ENCODE results near the gene EMC6. TPM values are rescaled to one million over a fixed set of nuclear protein-coding genes. Genes with fewer than 3 reads are reported as not detected.

The EMC6 gene
- total and polyA plus RNA-seq, 2 of the 4 experiments (the other 2 are of a cell fraction), result 10.9 to 80.5 TPM

GRCh38 chr17:3698139-3698538 lies 29.5 kb downstream of the EMC6 start:
- no peak overlapping the region for H3K18ac ChIP-seq (ENCODE audit: low read depth, low read length)
- H3K9ac ChIP-seq (ENCODE audit: low read depth, low read length), result no peak overlapping the region
- no TSS peak for BruUV-seq (replicated peaks)
- ChIA-PET POLR2A (ENCODE audit: unreplicated experiment) (no interaction called here), CTCF (no interaction called here)
- no peak for TF ChIP-seq MAFK (IDR thresholded peaks at IDR 0.05; ENCODE audit: low read depth, low read length)
- TF ChIP-seq POLR2A (IDR thresholded peaks at IDR 0.05; ENCODE audit: low read depth, low read length), result no peak
- no peak for TF ChIP-seq MAZ (IDR thresholded peaks at IDR 0.05; ENCODE audit: borderline replicate concordance, low read depth, low read length)
- TF ChIP-seq, protein P1, sequence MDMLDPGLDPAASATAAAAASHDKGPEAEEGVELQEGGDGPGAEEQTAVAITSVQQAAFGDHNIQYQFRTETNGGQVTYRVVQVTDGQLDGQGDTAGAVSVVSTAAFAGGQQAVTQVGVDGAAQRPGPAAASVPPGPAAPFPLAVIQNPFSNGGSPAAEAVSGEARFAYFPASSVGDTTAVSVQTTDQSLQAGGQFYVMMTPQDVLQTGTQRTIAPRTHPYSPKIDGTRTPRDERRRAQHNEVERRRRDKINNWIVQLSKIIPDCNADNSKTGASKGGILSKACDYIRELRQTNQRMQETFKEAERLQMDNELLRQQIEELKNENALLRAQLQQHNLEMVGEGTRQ (IDR thresholded peaks at IDR 0.05; ENCODE audit: low read depth, low read length), result no peak
- no peak for TF ChIP-seq RAD21 (IDR thresholded peaks at IDR 0.05; ENCODE audit: low read length)
- no peak for TF ChIP-seq CEBPB (IDR thresholded peaks at IDR 0.05; ENCODE audit: low read depth, low read length)
- no peak for TF ChIP-seq MXI1 (IDR thresholded peaks at IDR 0.05; ENCODE audit: borderline replicate concordance, low read depth, low read length)
- no peak for TF ChIP-seq RFX5 (IDR thresholded peaks at IDR 0.05; ENCODE audit: low read depth, low read length)
- no peak for TF ChIP-seq SMC3 (IDR thresholded peaks at IDR 0.05; ENCODE audit: low read depth, low read length)
- no peak for TF ChIP-seq RCOR1 (IDR thresholded peaks at IDR 0.05; ENCODE audit: insufficient replicate concordance, low read length)
- no peak for TF ChIP-seq FOS (IDR thresholded peaks at IDR 0.05; ENCODE audit: low read depth, low read length)
- TF ChIP-seq NFE2L2 (IDR thresholded peaks at IDR 0.05; ENCODE audit: low read depth, low read length), result no peak
- no peak overlapping the region for H3K4me3 ChIP-seq (ENCODE audit: insufficient read depth, low read depth, low read length)
- H2AFZ ChIP-seq (replicated peaks; ENCODE audit: low read length, poor library complexity), result no peak overlapping the region
- H2BK20ac ChIP-seq (ENCODE audit: low read depth, low read length), result no peak overlapping the region
- intact Hi-C loops (cut with micrococcal nuclease) (no loop called here), in situ Hi-C loops (cut with MboI; ENCODE audit: low sequenced_read_pairs) (no loop called here), dilution Hi-C loops (cut with HindIII; ENCODE audit: low sequenced_read_pairs, unreplicated experiment) (no loop called here)
- H3K79me1 ChIP-seq (ENCODE audit: low read depth in 1 of 2, low read length in 2 of 2), result no peaks in the 10 kb centered on the region
- no peak overlapping the region for H4K5ac ChIP-seq (ENCODE audit: low read depth, low read length)
- H3K56ac ChIP-seq (ENCODE audit: extremely low read depth, insufficient read depth, low read length), result no peak overlapping the region
- no peak overlapping the region for H2AK9ac ChIP-seq (replicated peaks; ENCODE audit: low read depth, low read length, poor library complexity)
- H3K23ac ChIP-seq (ENCODE audit: low read depth, low read length), result no peak overlapping the region
- H2BK120ac ChIP-seq (ENCODE audit: low read depth, low read length), result no peak overlapping the region
- H3K4ac ChIP-seq (ENCODE audit: low read depth, low read length), result no peak overlapping the region
- H3K9me1 ChIP-seq (ENCODE audit: insufficient read depth, low read length), result no peaks in the 10 kb centered on the region
- H3K4me1 ChIP-seq (ENCODE audit: control insufficient read depth, insufficient read depth, low read length), result peaks cover 4% of the 10 kb centered on the region; the same call in 1 of the 2 replicates
- H3K4me2 ChIP-seq (ENCODE audit: low read depth, low read length), result no peak overlapping the region
- H3K9me3 ChIP-seq (ENCODE audit: control insufficient read depth, insufficient read depth, low read length), result peaks cover 16% of the 10 kb centered on the region
- no peak overlapping the region for H2AK5ac ChIP-seq (ENCODE audit: low read depth, low read length)
- no peak for DNase-seq
- WGBS, 2 experiments (ENCODE audit: extremely low coverage in 2 of 2, insufficient read length in 1 of 2), result no CpG with 5 or more reads among the region's 4 CpGs
- ATAC-seq (ENCODE audit: low read depth), result no peak
- no peaks in the 10 kb centered on the region for H3K36me3 ChIP-seq (ENCODE audit: control insufficient read depth, insufficient read depth, low read length)
- no peak overlapping the region for H4K8ac ChIP-seq (ENCODE audit: low read depth in 2 of 2, low read length in 2 of 2)
- H2BK5ac ChIP-seq (ENCODE audit: low read depth, low read length, poor library complexity, severe bottlenecking), result no peak overlapping the region
- no peak overlapping the region for H2BK15ac ChIP-seq (ENCODE audit: low read depth, low read length)
- H3K14ac ChIP-seq (replicated peaks; ENCODE audit: low read depth, low read length), result no peak overlapping the region
- no peaks in the 10 kb centered on the region for H4K20me1 ChIP-seq (ENCODE audit: insufficient read depth, low read length)
- no peak overlapping the region for H4K91ac ChIP-seq (ENCODE audit: insufficient read depth, low read depth, low read length)
- peaks cover 17% of the 10 kb centered on the region for H3K27me3 ChIP-seq (ENCODE audit: control insufficient read depth, insufficient read depth, low read length)
- H3K27ac ChIP-seq (ENCODE audit: insufficient read depth, low read length), result no peak overlapping the region
